ENCODE measurements around the gene ACTN2.

ACTN2 gene

GRCh38 chr1:236750928-236751327, 64.6 kb downstream of the ACTN2 start:
- Histone ChIP-seq H3K9ac (ENCODE audit: low read depth, low read length, poor library complexity, severe bottlenecking) (no peak overlapping the region), H3F3A (ENCODE audit: low read depth) (no peaks in the 10 kb centered on the region), H3K79me2 (ENCODE audit: insufficient read depth, low read length) (no peaks in the 10 kb centered on the region), H3K9me3 (ENCODE audit: insufficient read depth, low read depth, low read length) (no peaks in the 10 kb centered on the region), H3K4me1 (ENCODE audit: insufficient read depth, low read length, poor library complexity, severe bottlenecking) (no peaks in the 10 kb centered on the region), H3K27me3 (ENCODE audit: insufficient read depth, low read length, poor library complexity, severe bottlenecking) (no peaks in the 10 kb centered on the region), H3K36me3 (ENCODE audit: insufficient read depth, low read length) (no peaks in the 10 kb centered on the region), H4K20me1 (ENCODE audit: insufficient read depth, low read length, poor library complexity, severe bottlenecking) (no peaks in the 10 kb centered on the region), H3K9me2 (replicated peaks; ENCODE audit: low read depth, low read length) (no peaks in the 10 kb centered on the region), H3K4me3 (ENCODE audit: low read length, poor library complexity, severe bottlenecking) (no peak overlapping the region), H3K4me2 (ENCODE audit: low read depth, low read length, poor library complexity, severe bottlenecking) (no peak overlapping the region), H2AFZ (ENCODE audit: low read length) (0 out of 2 replicates have a peak overlapping the region, but pooled peaks have one; percentile 64)
- TF ChIP-seq CTCF (conservative IDR thresholded peaks at IDR 0.05; ENCODE audit: low read length) (no peak), EZH2phosphoT487 (IDR thresholded peaks at IDR 0.05; ENCODE audit: borderline replicate concordance) (no peak)

DNA sequence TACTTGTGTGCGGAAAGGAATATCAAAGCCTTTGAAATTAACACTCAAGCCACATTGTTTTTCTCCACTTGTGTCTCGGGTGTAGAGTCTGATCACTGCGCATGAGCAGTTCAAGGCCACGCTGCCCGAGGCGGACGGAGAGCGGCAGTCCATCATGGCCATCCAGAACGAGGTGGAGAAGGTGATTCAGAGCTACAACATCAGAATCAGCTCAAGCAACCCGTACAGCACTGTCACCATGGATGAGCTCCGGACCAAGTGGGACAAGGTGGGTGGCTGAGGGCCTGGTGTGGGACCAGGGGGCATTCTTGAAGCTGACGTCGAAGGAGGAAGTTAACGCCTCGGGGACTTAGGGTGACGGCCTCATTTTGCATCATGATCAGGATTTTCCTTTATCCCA, 65.1 kb downstream of the ACTN2 start:
- Histone ChIP-seq H3K4me2 (ENCODE audit: low read depth, low read length, poor library complexity, severe bottlenecking) (no peak overlapping the region), H3K9ac (ENCODE audit: low read depth, low read length, poor library complexity, severe bottlenecking) (no peak overlapping the region), H3K27me3 (ENCODE audit: insufficient read depth, low read length, poor library complexity, severe bottlenecking) (no peaks in the 10 kb centered on the region), H3K9me2 (replicated peaks; ENCODE audit: low read depth, low read length) (no peaks in the 10 kb centered on the region), H3K4me3 (ENCODE audit: low read length, poor library complexity, severe bottlenecking) (no peak overlapping the region), H3F3A (ENCODE audit: low read depth) (no peaks in the 10 kb centered on the region), H3K79me2 (ENCODE audit: insufficient read depth, low read length) (no peaks in the 10 kb centered on the region), H3K36me3 (ENCODE audit: insufficient read depth, low read length) (no peaks in the 10 kb centered on the region), H4K20me1 (ENCODE audit: insufficient read depth, low read length, poor library complexity, severe bottlenecking) (no peaks in the 10 kb centered on the region), H3K9me3 (ENCODE audit: insufficient read depth, low read depth, low read length) (no peaks in the 10 kb centered on the region), H2AFZ (ENCODE audit: low read length) (no peak overlapping the region), H3K4me1 (ENCODE audit: insufficient read depth, low read length, poor library complexity, severe bottlenecking) (no peaks in the 10 kb centered on the region)
- TF ChIP-seq EZH2phosphoT487 (IDR thresholded peaks at IDR 0.05; ENCODE audit: borderline replicate concordance) (no peak), CTCF (conservative IDR thresholded peaks at IDR 0.05; ENCODE audit: low read length) (no peak)

- Histone ChIP-seq H3K79me2 (ENCODE audit: insufficient read depth, low read length) (no peaks in the 10 kb centered on the region), H3K4me1 (ENCODE audit: insufficient read depth, low read length, poor library complexity, severe bottlenecking) (no peaks in the 10 kb centered on the region), H3K4me2 (ENCODE audit: low read depth, low read length, poor library complexity, severe bottlenecking) (no peak overlapping the region), H3K9me2 (replicated peaks; ENCODE audit: low read depth, low read length) (no peaks in the 10 kb centered on the region), H3K9me3 (ENCODE audit: insufficient read depth, low read depth, low read length) (no peaks in the 10 kb centered on the region), H2AFZ (ENCODE audit: low read length) (no peak overlapping the region), H3F3A (ENCODE audit: low read depth) (no peaks in the 10 kb centered on the region), H3K36me3 (ENCODE audit: insufficient read depth, low read length) (no peaks in the 10 kb centered on the region), H3K27me3 (ENCODE audit: insufficient read depth, low read length, poor library complexity, severe bottlenecking) (no peaks in the 10 kb centered on the region), H3K9ac (ENCODE audit: low read depth, low read length, poor library complexity, severe bottlenecking) (no peak overlapping the region), H3K4me3 (ENCODE audit: low read length, poor library complexity, severe bottlenecking) (no peak overlapping the region), H4K20me1 (ENCODE audit: insufficient read depth, low read length, poor library complexity, severe bottlenecking) (no peaks in the 10 kb centered on the region)
- no peak for TF ChIP-seq CTCF (conservative IDR thresholded peaks at IDR 0.05; ENCODE audit: low read length)
- no peak for TF ChIP-seq EZH2phosphoT487 (IDR thresholded peaks at IDR 0.05; ENCODE audit: borderline replicate concordance)
Observed at GRCh38 chr1:236751935-236752334, 65.6 kb downstream of the ACTN2 start.

Data from Loucy (cell line).